ENCODE data around the gene KRT82. TPM values are rescaled to one million over a fixed set of nuclear protein-coding genes. Genes with fewer than 3 reads are reported as not detected.

Gene KRT82
- total and polyA plus RNA-seq, 4 donors = not detected

- DNase-seq (ENCODE audit: low spot score) = no peak
- no peak overlapping the region for H3K9ac ChIP-seq (ENCODE audit: low read depth in 1 of 2, low read length in 2 of 2)
- H3K36me3 ChIP-seq (ENCODE audit: control insufficient read depth in 4 of 4, insufficient read depth in 3 of 4, low read depth in 1 of 4, low read length in 3 of 4) = no peaks in the 10 kb centered on the region
- WGBS = 94% methylated on average over 6 of the region's 6 CpGs
- H3K4me1 ChIP-seq (ENCODE audit: control insufficient read depth in 4 of 4, insufficient read depth in 4 of 4, low read length in 3 of 4) = no peaks in the 10 kb centered on the region
- H3K9me3 ChIP-seq (ENCODE audit: control insufficient read depth in 4 of 4, low read length in 3 of 4) = no peaks in the 10 kb centered on the region
- no peak overlapping the region for H3K27ac ChIP-seq (ENCODE audit: low read depth in 1 of 2, low read length in 2 of 2)
- TF ChIP-seq JUND (IDR thresholded peaks at IDR 0.05) = no peak
- no peak for TF ChIP-seq FOXA2 (IDR thresholded peaks at IDR 0.05)
- TF ChIP-seq REST (IDR thresholded peaks at IDR 0.05) = no peak
- TF ChIP-seq ZBTB33 (IDR thresholded peaks at IDR 0.05) = no peak
- no peak for TF ChIP-seq TAF1 (conservative IDR thresholded peaks at IDR 0.05)
- TF ChIP-seq FOXA1 (IDR thresholded peaks at IDR 0.05) = no peak
- no peak for TF ChIP-seq EGR1 (IDR thresholded peaks at IDR 0.05; ENCODE audit: low read depth in 2 of 2)
- TF ChIP-seq RXRA (IDR thresholded peaks at IDR 0.05) = no peak
- TF ChIP-seq CTCF (IDR thresholded peaks at IDR 0.05; ENCODE audit: low read depth, low read length, missing input control) = no peak
- no peak for TF ChIP-seq ATF3 (IDR thresholded peaks at IDR 0.05)
- no peak for TF ChIP-seq RAD21 (IDR thresholded peaks at IDR 0.05)
- TF ChIP-seq HNF4G (IDR thresholded peaks at IDR 0.05) = no peak
- TF ChIP-seq HNF4A (conservative IDR thresholded peaks at IDR 0.05) = no peak
- TF ChIP-seq SP1 (IDR thresholded peaks at IDR 0.05) = no peak
- TF ChIP-seq NR2F2 (IDR thresholded peaks at IDR 0.05) = no peak
- no peak for TF ChIP-seq YY1 (IDR thresholded peaks at IDR 0.05)
- no peak for TF ChIP-seq GABPA (IDR thresholded peaks at IDR 0.05 in 1 of 2, conservative IDR thresholded peaks at IDR 0.05 in 1 of 2)
- TF ChIP-seq MAX (IDR thresholded peaks at IDR 0.05) = no peak
- peaks cover 0 to 7% (median 0%) of the 10 kb centered on the region in 4 donors for H3K27me3 ChIP-seq (ENCODE audit: control insufficient read depth in 4 of 4, insufficient read depth in 4 of 4, low read length in 3 of 4)
- H3K4me3 ChIP-seq (ENCODE audit: low read depth in 1 of 3, low read length in 3 of 3) = no peak overlapping the region
These were observed 28.8 kb upstream of the KRT82 start for GRCh38 chr12:52434760-52435530.

All from liver (tissue), 9 donors.